Measurements from ENCODE around the gene SLC24A5. TPM values are rescaled to one million over a fixed set of nuclear protein-coding genes. Genes with fewer than 3 reads are reported as not detected.

SLC24A5 gene
- total RNA-seq, 1 experiment from 2014 or later, result not detected

- BruUV-seq (replicated peaks), result no TSS peak
- H3K4me3 Mint-ChIP-seq (ENCODE audit: low read depth, unreplicated experiment), result no peak overlapping the region
- peaks cover 68% of the 10 kb centered on the region for H3K27me3 Mint-ChIP-seq (ENCODE audit: unreplicated experiment)
- H3K4me1 Mint-ChIP-seq (ENCODE audit: low read depth, unreplicated experiment), result no peaks in the 10 kb centered on the region
- H3K27ac Mint-ChIP-seq (ENCODE audit: unreplicated experiment), result no peak overlapping the region
- TF ChIP-seq CTCF (IDR thresholded peaks at IDR 0.05; ENCODE audit: unreplicated experiment), result no peak
- no peaks in the 10 kb centered on the region for H3K9me3 Mint-ChIP-seq (ENCODE audit: low read depth, unreplicated experiment)
- no peaks in the 10 kb centered on the region for H3K36me3 Mint-ChIP-seq (ENCODE audit: insufficient read depth, unreplicated experiment)
- DNase-seq, result no peak
- CTCF ChIA-PET, result no interaction called here
- intact Hi-C loops (cut with micrococcal nuclease; ENCODE audit: unreplicated experiment), result no loop called here
Observed at GRCh38 chr15:48090666-48091065, 30.1 kb upstream of the SLC24A5 start.

GRCh38 chr15:48091522-48091921 lies 29.3 kb upstream of the SLC24A5 start:
- Mint-ChIP-seq H3K4me3 (ENCODE audit: low read depth, unreplicated experiment) (no peak overlapping the region), H3K9me3 (ENCODE audit: low read depth, unreplicated experiment) (no peaks in the 10 kb centered on the region), H3K27me3 (ENCODE audit: unreplicated experiment) (peaks cover 60% of the 10 kb centered on the region), H3K36me3 (ENCODE audit: insufficient read depth, unreplicated experiment) (no peaks in the 10 kb centered on the region), H3K27ac (ENCODE audit: unreplicated experiment) (no peak overlapping the region), H3K4me1 (ENCODE audit: low read depth, unreplicated experiment) (no peaks in the 10 kb centered on the region)
- intact Hi-C loops (cut with micrococcal nuclease; ENCODE audit: unreplicated experiment), result no loop called here
- CTCF ChIA-PET, result no interaction called here
- no TSS peak for BruUV-seq (replicated peaks)
- no peak for DNase-seq
- no peak for TF ChIP-seq CTCF (IDR thresholded peaks at IDR 0.05; ENCODE audit: unreplicated experiment)

GRCh38 chr15:48096355-48096786 lies 24.4 kb upstream of the SLC24A5 start:
- TF ChIP-seq CTCF (IDR thresholded peaks at IDR 0.05; ENCODE audit: unreplicated experiment), result no peak
- peaks cover 49% of the 10 kb centered on the region for H3K27me3 Mint-ChIP-seq (ENCODE audit: unreplicated experiment)
- no peak for DNase-seq
- no TSS peak for BruUV-seq (replicated peaks)
- intact Hi-C loops (cut with micrococcal nuclease; ENCODE audit: unreplicated experiment), result no loop called here
- no peaks in the 10 kb centered on the region for H3K9me3 Mint-ChIP-seq (ENCODE audit: low read depth, unreplicated experiment)
- CTCF ChIA-PET, result no interaction called here
- no peak overlapping the region for H3K4me3 Mint-ChIP-seq (ENCODE audit: low read depth, unreplicated experiment)
- no peak overlapping the region for H3K27ac Mint-ChIP-seq (ENCODE audit: unreplicated experiment)
- H3K36me3 Mint-ChIP-seq (ENCODE audit: insufficient read depth, unreplicated experiment), result no peaks in the 10 kb centered on the region
- H3K4me1 Mint-ChIP-seq (ENCODE audit: low read depth, unreplicated experiment), result no peaks in the 10 kb centered on the region

- no peaks in the 10 kb centered on the region for H3K4me1 Mint-ChIP-seq (ENCODE audit: low read depth, unreplicated experiment)
- no TSS peak for BruUV-seq (replicated peaks)
- CTCF ChIA-PET, result no interaction called here
- no peaks in the 10 kb centered on the region for H3K36me3 Mint-ChIP-seq (ENCODE audit: insufficient read depth, unreplicated experiment)
- no peak for DNase-seq
- no peak overlapping the region for H3K4me3 Mint-ChIP-seq (ENCODE audit: low read depth, unreplicated experiment)
- intact Hi-C loops (cut with micrococcal nuclease; ENCODE audit: unreplicated experiment), result no loop called here
- no peak overlapping the region for H3K27ac Mint-ChIP-seq (ENCODE audit: unreplicated experiment)
- peaks cover 46% of the 10 kb centered on the region for H3K27me3 Mint-ChIP-seq (ENCODE audit: unreplicated experiment)
- TF ChIP-seq CTCF (IDR thresholded peaks at IDR 0.05; ENCODE audit: unreplicated experiment), result no peak
- H3K9me3 Mint-ChIP-seq (ENCODE audit: low read depth, unreplicated experiment), result no peaks in the 10 kb centered on the region
Observed at GRCh38 chr15:48096813-48097212, 24.0 kb upstream of the SLC24A5 start.
